IMR-90 (cell line): Measurements from ENCODE around the gene TSBP1. TPM values are rescaled to one million over a fixed set of nuclear protein-coding genes. Genes with fewer than 3 reads are reported as not detected.
"Not testable (repeated sequence)": the region's sequence is repeated elsewhere in the genome, so short reads cannot be mapped to it uniquely, and the experiment has no call there.

Source experiments
- ATAC-seq: fragments of 200-7000 bp; cut with Tn5 transposase; 2 replicates; pipeline ENCODE4 v1.9.1; 2020; ENCODE audit warnings: low read depth, mild to moderate bottlenecking, moderate library complexity
- BruUV-seq: library from RNA; stranded (reverse); fragments of 400-500 nt; replicated peaks from 2 replicates; lab custom pipeline; 2021; lab: Mats Ljungman, UMichigan
- CTCF ChIA-PET: fragments of 300-600 bp; formaldehyde crosslinking; extraction: SDS; loops from one replicate; lab custom pipeline; 2021; ENCODE audit warnings: antibody characterized with exemption; lab: Yijun Ruan, JAX
- POLR2A ChIA-PET: fragments of 300-600 bp; sonication (Branson Sonifier 250); formaldehyde crosslinking; loops from one replicate; lab custom pipeline; 2022; ENCODE audit warnings: antibody characterized with exemption; ENCODE audit not compliant: unreplicated experiment; lab: Charles Lee
- DNase-seq: peaks from one replicate; pipeline ENCODE4 v3.0.0; 2013
- H2AFZ ChIP-seq: replicated peaks from 2 replicates; pipeline ENCODE3; 2013; ENCODE audit warnings: low read length, mild to moderate bottlenecking; ENCODE audit not compliant: poor library complexity
- H2AK5ac ChIP-seq: 2 replicates; pipeline ENCODE4 v1.6.1; 2013; ENCODE audit warnings: low read depth, low read length, inconsistent platforms
- H2AK9ac ChIP-seq: replicated peaks from 2 replicates; pipeline ENCODE3; 2013; ENCODE audit warnings: mild to moderate bottlenecking, low read depth, low read length, moderate library complexity; ENCODE audit not compliant: poor library complexity
- H2BK120ac ChIP-seq: 2 replicates; pipeline ENCODE4 v1.6.1; 2013; ENCODE audit warnings: low read depth, low read length, inconsistent platforms
- H2BK15ac ChIP-seq: 3 replicates; pipeline ENCODE4 v1.6.1; 2013; ENCODE audit warnings: low read depth, low read length, inconsistent platforms
- H2BK20ac ChIP-seq: 2 replicates; pipeline ENCODE4 v1.6.1; 2013; ENCODE audit warnings: low read depth, mild to moderate bottlenecking, inconsistent platforms, low read length, moderate library complexity
- H2BK5ac ChIP-seq: 2 replicates; pipeline ENCODE4 v1.6.1; 2013; ENCODE audit warnings: mild to moderate bottlenecking, low read depth, low read length, inconsistent platforms; ENCODE audit not compliant: poor library complexity, severe bottlenecking
- H3K14ac ChIP-seq: replicated peaks from 2 replicates; pipeline ENCODE4 v1.6.1; 2013; ENCODE audit warnings: low read depth, low read length, inconsistent platforms
- H3K18ac ChIP-seq: 2 replicates; pipeline ENCODE4 v1.6.1; 2013; ENCODE audit warnings: low read depth, low read length, control low read depth
- H3K23ac ChIP-seq: 2 replicates; pipeline ENCODE4 v1.6.1; 2013; ENCODE audit warnings: low read depth, low read length, inconsistent platforms
- H3K27ac ChIP-seq: 2 replicates; pipeline ENCODE4 v1.5.1; 2013; ENCODE audit warnings: mild to moderate bottlenecking, control low read depth, low read length; ENCODE audit not compliant: insufficient read depth
- H3K27me3 ChIP-seq: 2 replicates; pipeline ENCODE4 v1.6.1; 2013; ENCODE audit warnings: low read length; ENCODE audit not compliant: control insufficient read depth, insufficient read depth
- H3K36me3 ChIP-seq: 2 replicates; pipeline ENCODE4 v1.6.1; 2013; ENCODE audit warnings: low read length, mixed read lengths; ENCODE audit not compliant: control insufficient read depth, insufficient read depth
- H3K4ac ChIP-seq: 2 replicates; pipeline ENCODE4 v1.6.1; 2013; ENCODE audit warnings: low read depth, low read length, inconsistent platforms
- H3K4me1 ChIP-seq: 2 replicates; pipeline ENCODE4 v1.6.1; 2013; ENCODE audit warnings: low read length, mixed read lengths; ENCODE audit not compliant: control insufficient read depth, insufficient read depth
- H3K4me2 ChIP-seq: 2 replicates; pipeline ENCODE4 v1.6.1; 2013; ENCODE audit warnings: low read depth, mild to moderate bottlenecking, control low read depth, low read length, moderate library complexity
- H3K4me3 ChIP-seq: 2 replicates; pipeline ENCODE4 v1.5.1; 2013; ENCODE audit warnings: low read depth, mild to moderate bottlenecking, control low read depth, low read length, moderate library complexity; ENCODE audit not compliant: insufficient read depth
- H3K56ac ChIP-seq: 2 replicates; pipeline ENCODE4 v1.6.1; 2013; ENCODE audit warnings: low read length, inconsistent platforms; ENCODE audit not compliant: insufficient read depth; ENCODE audit errors: extremely low read depth
- H3K79me1 ChIP-seq, 2 experiments: 2 replicates each; pipeline ENCODE4 v1.6.1; 2013; ENCODE audit warnings: low read length in 2 of 2, inconsistent platforms in 1 of 2, low read depth in 1 of 2
- H3K9ac ChIP-seq: 2 replicates; pipeline ENCODE4 v1.6.1; 2013; ENCODE audit warnings: low read depth, low read length, control low read depth
- H3K9me1 ChIP-seq: 2 replicates; pipeline ENCODE4 v1.6.1; 2013; ENCODE audit warnings: low read length, inconsistent platforms; ENCODE audit not compliant: insufficient read depth
- H3K9me3 ChIP-seq: 2 replicates; pipeline ENCODE4 v1.6.1; 2013; ENCODE audit warnings: low read length; ENCODE audit not compliant: control insufficient read depth, insufficient read depth
- H4K20me1 ChIP-seq: 2 replicates; pipeline ENCODE4 v1.6.1; 2013; ENCODE audit warnings: low read length, inconsistent platforms; ENCODE audit not compliant: insufficient read depth
- H4K5ac ChIP-seq: 2 replicates; pipeline ENCODE4 v1.6.1; 2013; ENCODE audit warnings: mild to moderate bottlenecking, low read depth, low read length, control low read depth
- H4K8ac ChIP-seq, 2 experiments: 2 replicates each; pipeline ENCODE4 v1.6.1; 2013; ENCODE audit warnings: low read depth in 2 of 2, low read length in 2 of 2, control low read depth in 1 of 2, inconsistent platforms in 1 of 2
- H4K91ac ChIP-seq: 2 replicates; pipeline ENCODE4 v1.6.1; 2013; ENCODE audit warnings: low read depth, low read length, inconsistent platforms; ENCODE audit not compliant: insufficient read depth
- MAFK ChIP-seq: IDR thresholded peaks from 2 replicates; pipeline ENCODE4 v1.6.1; 2012; ENCODE audit warnings: low read depth, low read length, improper control_type of control experiment
- NFE2L2 ChIP-seq: fragments of 150-350 bp; IDR thresholded peaks from 2 replicates; pipeline ENCODE4 v1.6.1; 2016; ENCODE audit warnings: low read depth, mild to moderate bottlenecking, low read length
- POLR2A ChIP-seq: IDR thresholded peaks from 2 replicates; pipeline ENCODE4 v1.6.1; 2012; ENCODE audit warnings: mild to moderate bottlenecking, low read depth, low read length
- RAD21 ChIP-seq: IDR thresholded peaks from 2 replicates; pipeline ENCODE4 v1.6.1; 2012; ENCODE audit warnings: low read length, improper control_type of control experiment
- RCOR1 ChIP-seq: IDR thresholded peaks from 2 replicates; pipeline ENCODE4 v1.6.1; 2012; ENCODE audit warnings: mild to moderate bottlenecking, low read length, improper control_type of control experiment; ENCODE audit not compliant: insufficient replicate concordance
- WGBS, 2 experiments: methylation state at CpG; one replicate each; pipeline versions ENCODE4 v1.1.5 to v1.1.7; 2013; ENCODE audit warnings: missing lambda C conversion rate in 2 of 2; ENCODE audit not compliant: insufficient read length in 1 of 2; ENCODE audit errors: extremely low coverage in 2 of 2; 5-methylcytosine and 5-hydroxymethylcytosine counted together
- dilution Hi-C: fragments of 300-500 bp; cut with HindIII; formaldehyde crosslinking; loops from one replicate; pipeline ENCODE4 v1.14.3; 2018; ENCODE audit warnings: low sequenced_read_pairs; ENCODE audit not compliant: unreplicated experiment
- in situ Hi-C: fragments of 300-500 bp; cut with MboI; formaldehyde crosslinking; loops from 3 replicates; pipeline ENCODE4 v1.14.3; 2019; ENCODE audit warnings: low sequenced_read_pairs, inconsistent platforms, mixed read lengths
- intact Hi-C: fragments of 100-400 bp; cut with micrococcal nuclease; formaldehyde crosslinking; loops from 2 replicates; pipeline ENCODE4 v1.10.0; 2022
- polyA plus RNA-seq, 3 experiments: library from polyadenylated mRNA; depleted of rRNA; stranded (reverse); fragments of >200 nt; gene quantifications; 2 replicates each; pipeline ENCODE4 v1.2.3, GENCODE V29; 2012; ENCODE audit warnings: low replicate concordance in 1 of 3
- total RNA-seq: library from RNA; depleted of rRNA; stranded (reverse); fragments of >200 nt; gene quantifications from 2 replicates; pipeline ENCODE4 v1.2.3, GENCODE V29; 2012

Gene TSBP1
- total and polyA plus RNA-seq, 2 of the 4 experiments (the other 2 are of a cell fraction), result not detected

DNA sequence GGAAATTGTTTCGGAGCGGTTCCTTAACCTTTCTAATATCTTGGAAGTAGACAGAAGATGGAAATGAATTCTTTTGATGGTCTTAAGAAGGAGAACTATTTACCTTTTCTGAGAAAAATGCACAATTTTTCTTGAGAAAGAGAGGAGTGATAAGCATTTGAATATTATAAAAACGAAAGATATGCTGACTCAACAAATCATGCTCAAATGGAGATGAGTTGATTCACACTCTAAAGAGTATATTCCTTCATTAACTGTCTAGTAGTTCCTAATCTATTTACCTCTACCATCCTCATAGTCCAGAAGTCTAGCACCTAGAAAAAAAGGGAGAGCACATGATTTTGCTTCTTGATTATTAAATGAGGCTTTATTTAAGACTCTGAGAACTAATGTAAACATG lies 4.1 kb downstream of the TSBP1 start:
- no TSS peak for BruUV-seq
- DNase-seq, result no peak
- no CpG with 5 or more reads among the region's 3 CpGs for WGBS, 2 experiments
- Histone ChIP-seq H3K27me3 (no peaks in the 10 kb centered on the region; the same call in 1 of the 2 replicates), H2AK5ac (no peak overlapping the region), H4K20me1 (no peaks in the 10 kb centered on the region), H3K36me3 (no peaks in the 10 kb centered on the region), H3K4me3 (no peak overlapping the region), H3K79me1 (no peaks in the 10 kb centered on the region), H3K4ac (no peak overlapping the region), H2BK20ac (no peak overlapping the region), H3K14ac (no peak overlapping the region), H2BK15ac (no peak overlapping the region), H3K23ac (no peak overlapping the region), H3K9me3 (no peaks in the 10 kb centered on the region), H4K5ac (no peak overlapping the region), H3K4me2 (no peak overlapping the region), H3K27ac (no peak overlapping the region), H2AFZ (no peak overlapping the region), H3K18ac (no peak overlapping the region), H4K8ac (no peak overlapping the region), H3K56ac (no peak overlapping the region), H3K9ac (no peak overlapping the region), H2BK120ac (no peak overlapping the region), H4K91ac (no peak overlapping the region), H3K4me1 (peaks cover 2% of the 10 kb centered on the region; the same call in 1 of the 2 replicates), H2BK5ac (no peak overlapping the region), H3K9me1 (no peaks in the 10 kb centered on the region), H2AK9ac (no peak overlapping the region)
- ATAC-seq, result no peak
- dilution Hi-C loops (no loop called here), in situ Hi-C loops (no loop called here), intact Hi-C loops (no loop called here)
- POLR2A ChIA-PET, result no interaction called here
- CTCF ChIA-PET, result no interaction called here
- TF ChIP-seq RAD21, result no peak
- TF ChIP-seq MAFK, result peak; percentile 98
- TF ChIP-seq POLR2A, result no peak
- no peak for TF ChIP-seq NFE2L2
- TF ChIP-seq RCOR1, result no peak

DNA sequence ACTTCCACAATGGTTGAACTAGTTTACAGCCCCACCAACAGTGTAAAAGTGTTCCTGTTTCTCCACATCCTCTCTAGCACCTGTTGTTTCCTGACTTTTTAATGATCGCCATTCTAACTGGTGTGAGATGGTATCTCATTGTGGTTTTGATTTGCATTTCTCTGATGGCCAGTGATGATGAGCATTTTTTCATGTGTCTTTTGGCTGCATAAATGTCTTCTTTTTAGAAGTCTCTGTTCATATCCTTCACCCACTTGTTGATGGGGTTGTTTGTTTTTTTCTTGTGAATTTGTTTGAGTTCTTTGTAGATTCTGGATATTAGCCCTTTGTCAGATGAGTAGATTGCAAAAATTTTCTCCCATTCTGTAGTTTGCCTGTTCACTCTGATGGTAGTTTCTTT lies 12.5 kb downstream of the TSBP1 start:
- ATAC-seq, CTCF ChIA-PET, H2AK9ac ChIP-seq, H3K4ac ChIP-seq, H2BK120ac ChIP-seq, H3K4me3 ChIP-seq, H3K9ac ChIP-seq, H3K9me3 ChIP-seq, H3K27ac ChIP-seq, H3K14ac ChIP-seq, H3K4me1 ChIP-seq, H3K27me3 ChIP-seq, H4K20me1 ChIP-seq, intact Hi-C loops, H3K23ac ChIP-seq, H4K5ac ChIP-seq, BruUV-seq, H3K56ac ChIP-seq, H3K36me3 ChIP-seq, in situ Hi-C loops, POLR2A ChIA-PET, dilution Hi-C loops, H2AK5ac ChIP-seq, H2AFZ ChIP-seq, H2BK15ac ChIP-seq, H4K91ac ChIP-seq, DNase-seq, H2BK5ac ChIP-seq, H4K8ac ChIP-seq, H3K9me1 ChIP-seq, H3K4me2 ChIP-seq, H3K79me1 ChIP-seq, H3K18ac ChIP-seq, H2BK20ac ChIP-seq: not testable (repeated sequence)
- WGBS, 2 experiments, result no CpG with 5 or more reads among the region's 1 CpG
